Measurements from ENCODE around the gene MVB12B.

Gene MVB12B

DNA sequence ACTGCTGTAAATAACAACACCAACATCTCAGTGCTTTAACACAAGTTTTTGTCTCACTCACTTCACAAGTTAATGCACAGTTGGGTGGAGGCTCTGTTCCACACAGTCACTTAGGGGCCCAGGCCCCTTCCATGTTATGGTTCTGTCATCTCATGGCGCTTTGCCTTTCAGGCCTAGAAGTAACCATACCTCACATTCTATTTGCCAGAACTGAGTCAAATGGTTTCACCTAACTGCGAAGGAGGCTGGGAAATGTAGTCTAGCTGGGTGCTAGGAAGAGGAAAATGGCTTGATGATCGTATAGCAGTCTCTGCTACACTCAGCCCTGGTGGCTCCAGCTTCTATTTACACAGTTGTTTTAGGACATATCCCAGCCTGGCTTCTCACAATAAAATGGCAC lies 23.1 kb upstream of the MVB12B start:
- no peak for DNase-seq (ENCODE audit: low read depth)

DNA sequence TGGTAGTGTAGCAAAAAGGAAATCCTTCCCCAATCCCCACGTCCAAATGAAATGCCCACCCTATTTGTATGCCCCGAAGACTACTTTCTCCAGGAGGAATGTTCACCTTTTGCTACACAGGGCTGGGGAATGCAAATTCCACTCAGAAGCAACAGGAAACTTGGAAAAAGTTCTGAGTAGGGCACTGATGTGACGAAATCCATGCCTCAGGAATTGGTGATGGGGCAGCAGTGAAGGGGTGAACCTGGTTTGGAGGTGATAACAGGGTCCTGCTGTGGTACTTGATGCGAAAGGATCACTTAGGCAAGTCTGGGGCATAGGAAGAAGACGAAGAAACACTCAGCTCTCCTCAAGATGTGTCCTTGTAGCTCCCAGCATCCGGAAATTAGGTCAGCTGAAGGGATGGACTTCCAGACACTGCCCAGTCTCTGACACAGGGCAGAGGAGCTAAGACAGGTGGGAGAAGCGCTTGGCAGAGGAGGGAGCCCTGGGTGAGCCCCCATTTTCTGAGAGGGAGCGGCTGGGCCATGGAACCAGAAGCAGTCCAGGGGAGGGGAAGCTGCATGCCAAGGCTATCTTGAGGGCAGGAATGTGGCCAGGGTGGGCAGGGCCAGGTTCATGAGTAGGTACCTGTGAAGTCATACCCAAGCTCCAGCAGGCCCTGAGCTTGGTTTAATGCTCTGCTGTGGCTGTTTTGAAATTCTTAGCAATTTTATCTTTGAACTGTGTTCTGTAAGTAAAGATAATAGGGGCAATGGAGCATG lies 22.2 kb upstream of the MVB12B start:
- no peak for DNase-seq (ENCODE audit: low read depth)

DNA sequence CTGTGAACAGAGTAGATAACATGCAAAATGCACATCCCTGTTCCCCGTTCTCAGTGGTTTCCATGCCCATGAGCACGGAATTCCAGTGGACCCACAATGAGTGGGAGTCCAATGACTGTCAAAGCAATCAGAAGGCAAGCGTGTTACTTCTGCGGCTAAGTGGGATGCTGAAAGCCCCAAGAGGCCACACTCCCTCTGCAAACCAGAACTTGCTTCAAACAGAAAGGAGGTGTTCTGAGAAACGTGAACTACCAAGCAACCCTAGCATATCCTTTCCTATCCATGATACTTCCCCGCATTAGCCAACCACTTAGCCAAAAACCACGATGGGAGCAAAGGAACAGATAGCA lies 21.7 kb upstream of the MVB12B start:
- peak; percentile 84 for DNase-seq (ENCODE audit: low read depth)

DNA sequence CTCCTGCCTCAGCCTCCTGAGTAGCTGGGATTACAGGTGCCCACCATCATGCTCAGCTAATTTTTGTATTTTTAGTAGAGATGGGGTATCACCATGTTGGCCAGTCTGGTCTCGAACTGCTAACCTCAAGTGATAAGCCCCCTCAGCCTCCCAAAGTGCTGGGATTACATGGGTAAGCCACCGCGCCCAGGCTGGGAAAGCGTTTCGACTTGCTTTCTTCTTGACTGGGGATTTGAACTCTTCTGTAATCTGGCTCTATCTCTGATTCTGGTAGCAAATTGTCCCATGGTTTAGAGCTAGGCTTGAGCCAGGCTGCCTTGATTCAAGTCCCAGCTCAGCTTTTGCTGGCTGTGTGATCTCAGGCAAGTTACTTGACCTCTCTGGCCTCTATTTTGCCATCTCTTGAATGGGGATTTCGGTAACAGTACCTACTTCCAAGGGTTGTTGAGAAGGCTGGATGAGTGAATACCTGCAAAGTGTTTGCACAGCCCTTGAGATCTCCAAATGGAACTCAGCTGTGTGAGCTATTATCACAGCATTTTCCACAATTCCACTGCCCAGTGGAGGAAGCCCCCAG lies 20.5 kb upstream of the MVB12B start:
- DNase-seq (ENCODE audit: low read depth), result no peak

DNA sequence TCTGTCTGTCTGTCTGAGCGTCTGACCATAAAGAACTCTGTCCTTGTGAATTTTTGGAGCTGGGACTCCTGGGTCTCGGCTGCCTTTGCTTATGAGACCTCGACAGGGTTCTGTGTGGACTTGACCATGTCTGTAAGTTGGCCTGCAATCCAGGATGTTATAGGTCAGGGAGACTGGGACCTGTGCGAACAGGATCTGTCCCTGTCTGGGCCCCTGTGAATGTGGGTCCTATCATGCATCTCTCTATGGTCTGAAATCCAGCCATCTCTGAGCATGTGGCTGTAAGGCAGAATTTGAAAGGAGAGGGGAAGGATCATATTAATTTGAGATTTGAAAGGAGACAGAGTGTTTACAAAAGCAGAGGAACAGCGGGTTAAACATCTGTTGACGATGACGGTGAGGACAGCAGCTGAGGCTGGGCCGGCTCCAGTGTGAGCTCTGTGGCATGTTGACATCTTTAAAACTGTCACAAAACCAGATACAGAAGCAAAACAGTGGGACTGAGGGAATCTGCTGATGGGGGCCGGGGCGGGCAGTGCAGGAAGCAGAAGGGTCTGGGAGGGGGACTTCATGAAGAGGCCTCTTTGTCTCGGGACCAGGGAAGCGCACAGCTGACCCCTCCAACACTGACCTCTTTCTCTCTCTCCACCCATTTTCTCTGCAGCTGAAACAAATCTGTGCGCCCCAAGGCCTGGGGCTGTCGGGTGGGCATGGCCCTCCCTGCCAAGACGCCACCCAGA lies 19.1 kb upstream of the MVB12B start:
- no peak for DNase-seq (ENCODE audit: low read depth)

DNA sequence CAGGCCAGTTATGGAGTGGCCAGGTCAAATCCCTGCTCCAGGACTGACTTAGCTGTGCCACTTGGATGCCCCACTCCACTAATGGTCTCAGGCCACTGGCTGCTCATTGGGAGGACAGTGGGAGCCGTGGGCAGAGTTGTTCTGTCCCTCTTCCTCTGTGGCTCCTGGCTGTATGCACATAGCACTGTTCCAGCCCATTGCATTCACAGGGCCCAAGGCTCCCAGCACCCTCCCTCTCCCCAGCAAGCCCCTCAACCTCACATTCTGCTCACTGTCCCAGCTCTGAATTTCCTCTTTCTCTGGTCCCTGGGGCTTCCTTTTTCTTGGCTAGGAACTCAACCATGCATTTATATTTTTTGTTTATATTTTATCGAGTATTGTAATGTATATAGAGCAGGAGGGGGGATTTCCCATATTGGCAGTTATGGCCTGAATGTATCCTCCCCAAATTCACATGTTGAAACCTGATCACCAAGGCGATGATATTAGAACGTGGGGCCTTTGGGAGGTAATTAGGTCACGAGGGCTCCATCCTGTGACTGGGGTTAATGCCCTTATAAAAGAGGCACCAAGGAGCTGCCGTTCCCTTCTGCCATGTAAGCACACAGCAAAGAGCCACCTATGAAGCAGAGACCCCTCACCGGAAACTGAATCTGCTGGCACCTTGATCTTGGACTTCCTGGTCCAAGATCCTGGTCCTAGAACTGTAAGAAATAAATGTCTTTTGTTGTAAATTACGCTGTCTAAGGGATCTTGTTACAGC lies 17.0 kb upstream of the MVB12B start:
- no peak for DNase-seq (ENCODE audit: low read depth)

DNA sequence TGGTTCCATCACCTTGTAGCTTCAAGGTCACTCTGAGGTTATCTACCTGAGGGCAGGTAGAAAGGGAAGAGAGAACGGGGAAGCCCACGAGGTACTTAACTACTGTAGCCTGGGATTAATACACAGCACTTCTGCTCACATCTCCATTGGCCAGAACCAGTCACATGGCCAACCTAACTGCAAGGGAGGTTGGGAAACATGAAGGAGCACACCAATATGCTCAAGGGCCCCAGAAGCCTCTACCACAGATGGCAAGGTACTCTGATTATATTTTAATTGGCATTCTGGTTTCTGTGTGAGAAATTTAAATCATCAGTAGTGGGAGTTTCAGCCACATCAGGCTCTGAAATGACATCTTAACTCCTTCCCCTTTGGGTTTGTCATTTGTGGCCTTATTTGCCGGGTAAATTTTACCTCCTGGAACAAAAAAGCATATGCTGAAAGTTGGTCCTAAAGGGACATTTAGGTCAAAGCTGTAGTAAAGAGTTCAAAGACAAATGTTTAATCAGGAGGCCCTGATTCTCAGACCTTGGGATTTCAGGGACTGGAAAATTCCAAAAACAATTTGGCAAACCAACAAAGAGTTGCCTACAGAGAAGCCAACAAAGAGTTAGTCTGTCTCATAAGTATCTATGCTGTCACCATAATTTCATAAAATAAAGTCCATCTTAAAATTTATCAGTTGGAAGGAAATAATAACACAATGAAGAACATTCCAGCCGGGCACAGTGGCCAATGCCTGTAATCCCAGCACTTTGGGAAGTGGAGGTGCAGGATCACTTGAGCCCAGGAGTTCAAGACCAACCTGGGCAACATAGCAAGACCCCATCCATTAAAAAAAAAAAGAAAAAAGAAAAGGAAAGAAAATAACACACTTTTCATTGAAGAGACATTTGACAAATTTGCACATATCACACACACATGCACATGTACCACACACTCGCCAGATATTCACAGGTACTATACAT lies 13.8 kb upstream of the MVB12B start:
- no peak for DNase-seq (ENCODE audit: low read depth)

DNA sequence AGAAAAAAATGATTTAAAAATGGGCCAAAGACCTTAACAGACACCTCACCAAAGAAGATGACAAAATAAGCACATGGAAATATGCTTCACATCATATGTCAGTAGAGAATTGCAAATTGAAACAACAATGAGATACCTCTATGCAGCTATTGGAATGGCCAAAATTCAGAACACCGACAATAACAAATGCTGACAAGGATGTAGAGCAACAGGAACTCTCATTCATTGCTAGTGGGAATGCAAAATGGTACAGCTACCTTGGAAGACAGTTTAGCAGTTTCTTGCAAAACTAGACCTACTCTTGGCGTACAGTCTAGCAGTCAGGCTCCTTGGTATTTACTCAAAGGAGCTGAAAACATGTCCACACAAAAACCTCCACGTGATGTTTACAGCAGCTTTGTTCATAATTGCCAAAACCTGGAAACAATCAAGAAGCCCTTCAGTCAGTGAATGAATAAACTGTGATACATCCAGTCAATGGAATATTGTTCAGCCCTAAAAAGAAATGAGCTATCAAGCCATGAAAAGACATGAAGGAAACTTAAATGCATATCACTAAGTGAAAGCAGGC lies 10.5 kb upstream of the MVB12B start:
- no peak for DNase-seq (ENCODE audit: low read depth)

DNA sequence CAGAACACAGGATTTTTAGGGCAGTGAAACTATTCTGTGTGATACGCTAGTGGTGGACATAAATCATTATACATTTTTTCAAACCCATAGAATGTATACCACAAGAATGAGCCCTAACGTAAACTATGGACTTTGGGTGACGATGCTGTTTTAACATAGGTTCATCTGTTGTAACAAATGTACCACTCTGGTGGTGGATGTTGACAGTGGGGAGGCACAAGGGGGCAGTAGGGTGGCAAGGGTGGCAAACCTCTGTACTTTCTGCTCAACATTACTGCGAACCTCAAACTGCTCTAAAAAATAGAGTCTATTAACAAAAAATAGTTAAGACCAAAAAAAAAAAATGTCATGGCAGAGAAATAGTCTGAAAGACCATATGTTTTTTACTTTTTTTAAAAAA lies 9.1 kb upstream of the MVB12B start:
- no peak for DNase-seq (ENCODE audit: low read depth)

DNA sequence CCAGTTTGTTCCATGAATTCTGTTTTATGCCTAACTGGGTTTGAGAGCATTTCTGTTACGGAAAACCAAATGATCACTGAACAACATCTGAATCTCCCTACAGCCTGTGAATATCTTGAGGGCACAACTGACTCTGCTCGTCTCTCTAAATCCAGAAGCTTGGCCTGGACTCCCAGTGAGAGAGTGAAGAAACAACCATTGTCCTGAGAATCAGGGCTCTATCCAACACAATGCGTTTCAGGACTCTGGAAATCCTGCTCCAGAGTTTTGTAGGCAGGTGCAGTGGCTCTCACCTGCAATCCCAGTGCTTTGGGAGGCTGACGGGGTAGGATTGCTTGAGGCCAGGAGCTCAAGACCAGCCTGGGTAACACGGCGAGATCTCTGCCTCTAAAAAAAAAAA lies 7.8 kb upstream of the MVB12B start:
- DNase-seq (ENCODE audit: low read depth), result no peak

DNA sequence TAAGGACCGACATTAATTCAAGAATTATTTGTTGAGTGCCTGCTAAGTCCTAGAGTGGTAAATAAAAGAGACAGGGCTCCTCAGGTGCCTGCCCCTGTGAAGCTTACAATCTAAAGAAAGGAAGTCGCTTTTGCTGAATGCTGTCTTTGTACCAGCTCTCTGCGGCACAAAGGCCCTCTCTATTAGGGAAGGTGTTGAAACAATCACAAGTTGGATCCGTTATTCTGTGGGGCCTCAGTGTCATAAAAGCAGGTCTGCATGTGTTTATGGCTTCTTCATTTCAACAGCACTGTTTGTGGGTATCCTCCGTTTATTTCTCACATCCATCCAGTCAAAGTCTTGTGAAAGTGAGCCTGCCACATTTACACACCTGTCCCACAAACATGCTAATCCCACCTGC lies 7.0 kb upstream of the MVB12B start:
- DNase-seq (ENCODE audit: low read depth), result no peak

DNA sequence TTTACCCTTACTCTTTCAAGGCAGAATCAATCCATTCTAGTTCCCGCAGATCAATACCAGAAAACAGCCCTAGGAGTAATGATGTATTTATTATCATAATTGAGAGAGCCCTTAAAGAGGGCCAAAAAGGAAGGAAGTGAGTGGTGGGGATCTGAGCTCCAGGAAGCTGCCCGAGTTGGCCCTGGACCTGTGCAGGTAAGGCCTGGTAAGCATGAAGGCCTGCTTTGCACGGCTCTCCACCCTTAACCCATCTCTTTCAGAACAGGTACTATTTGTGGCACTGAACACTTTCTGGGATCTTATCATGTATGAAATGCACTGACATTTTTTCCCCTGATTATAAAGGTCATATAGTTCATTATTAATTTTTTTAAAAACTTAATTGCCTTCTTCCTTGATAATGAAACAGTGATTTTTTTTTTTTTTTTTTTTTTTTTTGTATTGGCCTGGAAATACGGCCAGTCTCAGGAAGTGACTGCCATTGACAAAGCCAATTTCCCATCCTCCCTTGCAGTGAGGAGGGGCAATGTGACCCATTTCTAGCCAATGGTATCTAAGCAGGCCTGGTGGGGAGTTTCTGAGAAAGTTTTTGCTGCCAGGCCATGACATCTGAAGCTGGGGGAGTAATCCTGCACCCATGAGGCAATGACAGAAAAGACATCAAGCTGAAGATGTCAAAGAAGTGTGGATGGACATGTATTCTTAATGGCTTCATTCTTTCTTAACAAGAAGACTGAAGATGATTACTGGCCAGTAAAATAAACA lies 6.3 kb upstream of the MVB12B start:
- DNase-seq (ENCODE audit: low read depth), result no peak

DNA sequence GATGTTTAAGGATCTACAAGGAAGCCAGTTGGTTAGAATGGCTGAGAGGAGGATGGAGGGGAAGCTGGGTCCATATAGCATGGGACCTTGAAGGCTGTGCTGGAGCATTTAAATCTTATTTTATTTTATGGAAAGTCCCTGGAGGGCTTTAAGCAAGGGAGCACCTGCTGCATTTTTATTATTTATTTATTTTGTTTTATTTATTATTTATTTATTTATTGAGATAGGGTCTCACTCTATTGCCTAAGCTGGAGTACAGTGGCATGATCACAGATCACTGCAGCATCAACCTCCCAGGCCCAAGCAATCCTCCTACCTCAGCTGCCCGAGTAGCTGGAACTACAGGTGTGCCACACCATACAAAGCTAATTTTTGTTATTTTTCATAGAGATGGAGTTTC lies 4.9 kb upstream of the MVB12B start:
- no peak for DNase-seq (ENCODE audit: low read depth)

DNA sequence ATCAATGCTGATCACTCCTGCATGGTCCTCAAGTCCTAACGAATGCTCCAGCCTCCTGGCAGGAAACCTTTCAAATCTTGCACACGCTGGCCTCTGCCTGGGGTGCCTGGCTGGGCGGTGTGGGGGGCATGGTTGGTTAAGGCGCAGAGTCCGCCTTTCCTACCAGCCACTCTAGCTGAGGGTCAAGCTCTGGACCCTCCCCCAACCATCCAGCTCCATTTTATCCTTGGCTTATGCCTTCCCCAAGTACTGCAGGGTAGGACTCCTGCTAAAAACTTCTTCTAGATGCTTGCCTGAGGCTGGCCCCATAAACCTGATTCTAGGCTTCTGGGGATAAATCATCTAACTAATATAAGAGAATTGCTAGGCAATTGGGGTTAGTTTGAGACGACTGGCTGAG lies 808 bp upstream of the MVB12B start:
- no peak for DNase-seq (ENCODE audit: low read depth)

DNA sequence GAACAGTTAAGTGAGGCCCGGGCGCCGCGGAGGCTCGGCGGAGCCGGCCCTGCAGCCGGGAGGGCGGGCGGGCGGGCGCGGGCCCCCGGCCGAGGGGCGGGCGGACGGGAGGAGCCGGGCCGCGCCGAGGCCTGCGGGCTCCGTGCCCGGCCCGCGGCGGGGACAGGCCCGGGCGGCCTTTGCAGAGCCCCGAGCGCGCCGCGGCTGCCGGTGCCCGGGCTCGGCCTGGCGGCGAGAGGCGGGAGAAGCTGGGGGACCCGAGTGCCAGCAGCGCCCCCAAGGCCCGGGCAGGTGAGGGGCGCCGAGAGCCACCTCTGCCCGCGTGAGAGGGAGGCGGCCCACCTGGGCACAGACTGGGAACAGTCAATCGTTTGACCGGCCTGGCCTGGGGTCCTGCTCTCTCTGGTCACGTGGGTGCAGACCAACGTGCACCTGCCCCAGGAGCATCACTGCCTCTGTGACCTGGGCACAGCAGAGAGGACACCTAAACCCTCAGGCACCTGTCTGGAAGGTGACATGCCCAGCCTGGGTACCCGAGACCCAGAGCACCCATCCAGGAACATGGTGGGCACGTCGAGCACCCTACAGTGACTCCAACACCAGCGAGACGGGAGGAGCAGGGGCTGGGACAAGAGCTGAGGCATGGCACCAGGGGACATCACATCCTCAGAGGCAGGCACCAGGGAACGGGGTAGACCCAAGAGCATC lies 531 bp downstream of the MVB12B start:
- DNase-seq (ENCODE audit: low read depth), result no peak

DNA sequence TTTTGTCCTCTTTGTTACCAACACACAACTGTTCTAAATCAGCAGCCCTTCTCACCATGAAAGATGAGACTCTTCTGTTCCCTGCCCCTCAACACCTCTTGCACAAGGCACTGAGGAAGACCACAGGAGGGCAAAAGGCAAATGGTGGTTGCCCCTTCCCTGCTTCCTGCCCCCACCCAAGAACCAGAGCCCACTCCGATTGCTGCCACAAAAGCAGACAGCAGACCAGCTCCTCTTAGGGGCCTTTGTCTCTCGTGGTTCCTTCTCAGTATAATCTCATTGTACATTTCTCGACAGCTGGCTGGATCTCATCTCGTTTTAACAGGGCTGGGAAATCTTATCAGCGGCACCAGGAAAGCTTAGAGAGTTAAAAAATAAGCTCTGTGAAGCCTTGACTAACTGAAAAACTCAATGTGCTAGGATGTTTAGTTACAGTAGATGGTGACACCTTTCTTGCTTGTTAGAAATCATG lies 1.1 kb downstream of the MVB12B start:
- DNase-seq (ENCODE audit: low read depth), result no peak

DNA sequence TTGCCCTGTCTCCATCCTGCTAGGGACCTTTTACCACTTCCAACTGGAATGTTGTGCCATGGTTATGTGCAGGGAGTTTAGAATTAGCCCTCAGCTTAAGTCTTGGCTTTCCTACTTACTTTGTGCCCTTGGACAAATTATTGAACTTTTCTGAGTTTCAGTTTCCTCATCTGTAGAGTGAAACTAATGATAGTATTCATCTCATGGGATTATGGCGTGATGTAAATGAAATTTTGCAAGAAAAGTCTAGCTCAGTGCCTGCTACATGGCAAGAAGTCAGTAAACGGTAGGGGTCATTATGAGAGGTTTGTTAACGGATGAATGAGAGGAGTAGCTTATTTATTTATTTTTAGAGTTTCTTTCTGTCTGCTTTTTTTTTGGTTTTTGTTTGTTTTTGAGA lies 1.8 kb downstream of the MVB12B start:
- no peak for DNase-seq (ENCODE audit: low read depth)

DNA sequence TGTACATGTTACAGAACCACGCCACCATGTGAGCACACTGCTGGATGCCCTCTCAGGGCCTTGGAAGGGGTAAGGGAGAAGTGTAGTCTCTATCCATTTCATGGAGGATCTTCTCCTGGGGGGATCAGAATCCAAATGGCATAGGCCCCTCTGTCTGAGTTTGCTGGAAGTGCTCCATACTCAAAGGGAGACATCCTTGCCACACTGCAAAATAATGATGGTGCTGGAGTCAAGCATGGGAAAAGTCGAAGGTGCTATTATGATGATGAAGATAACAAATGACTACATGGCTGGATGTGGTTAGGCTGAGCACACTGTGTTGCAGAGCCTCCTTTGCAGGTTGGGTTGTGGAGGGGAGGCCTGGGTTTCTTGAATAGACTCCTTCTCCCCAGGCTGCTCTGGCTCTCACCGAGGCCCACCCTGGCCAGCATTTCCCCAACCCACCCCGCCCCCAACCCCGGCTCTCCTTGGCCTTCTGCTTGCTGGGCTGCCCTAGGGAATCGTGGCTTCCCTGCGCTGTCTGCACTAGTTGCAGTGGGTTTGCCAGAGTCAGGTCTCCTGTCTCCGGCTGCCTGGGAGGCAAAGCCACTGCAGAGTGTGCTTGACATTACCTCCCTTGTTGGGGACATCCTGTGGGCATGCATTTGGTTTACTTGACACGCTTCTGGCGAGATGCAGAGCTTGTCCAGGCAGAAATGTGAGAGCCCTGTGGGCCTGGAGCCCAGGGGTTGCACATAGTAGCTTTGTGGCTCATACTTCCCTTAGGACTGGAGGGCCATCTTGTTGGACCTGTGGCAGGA lies 3.0 kb downstream of the MVB12B start:
- no peak for DNase-seq (ENCODE audit: low read depth)

DNA sequence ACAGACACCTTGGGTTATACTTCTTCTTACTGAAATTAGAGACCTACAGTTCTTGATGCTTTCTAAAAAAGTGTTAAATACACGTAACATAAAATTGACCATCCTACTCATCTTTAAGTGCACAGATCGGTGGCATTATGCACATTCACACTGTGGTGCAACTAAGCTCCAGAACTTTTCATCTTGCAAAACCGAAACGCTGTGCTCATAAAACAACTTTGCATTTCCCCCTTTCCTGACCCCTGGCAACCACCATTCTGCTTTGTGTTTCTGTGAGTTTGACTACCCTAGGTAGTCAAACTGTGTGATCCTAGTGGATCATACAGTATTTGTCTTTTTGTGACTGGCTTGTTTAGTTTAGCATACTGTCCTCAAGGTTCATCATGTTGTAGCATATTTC lies 3.9 kb downstream of the MVB12B start:
- no peak for DNase-seq (ENCODE audit: low read depth)

Measured in amniotic epithelial cell (primary cell).